K562 (cell line): ENCODE measurements around the gene CREG2. TPM values are rescaled to one million over a fixed set of nuclear protein-coding genes. Genes with fewer than 3 reads are reported as not detected.
A peak's percentile ranks its signal among the peaks of the same experiment; 100 is the strongest.

ENCODE experiments used
- CCNT2 ChIP-seq: IDR thresholded peaks from 2 replicates; pipeline ENCODE4 v1.6.1; 2011; ENCODE audit warnings: borderline replicate concordance, low read depth, mild to moderate bottlenecking, moderate library complexity, mixed read lengths, low read length; ENCODE audit not compliant: insufficient read length; ENCODE audit errors: extremely low read depth
- DMBX1 ChIP-seq: fragments of 250-450 bp; sonication (Bioruptor Pico); IDR thresholded peaks from 2 replicates; pipeline ENCODE4 v1.8.0; 2022; ENCODE audit warnings: inconsistent platforms, mild to moderate bottlenecking, moderate library complexity, borderline replicate concordance
- LCOR ChIP-seq: sonication (generic); formaldehyde crosslinking; IDR thresholded peaks from 2 replicates; pipeline ENCODE4 v1.8.0; 2022; ENCODE audit warnings: mild to moderate bottlenecking, missing genetic modification reagents
- TARDBP ChIP-seq: fragments of 450-650 bp; IDR thresholded peaks from 2 replicates; pipeline ENCODE4 v1.6.1; 2016
- polyA plus RNA-seq, 8 experiments: library from polyadenylated mRNA; depleted of rRNA in 4 of 8; stranded (reverse) in 5 of 8; unstranded in 3 of 8; fragments of >200 nt; fragmentation: Nextera tagmentation in 2 of 8; fragmentation: Illumina TruSeq in 1 of 8; extraction: Ambion mirVana in 2 of 8; extraction: Trizol in 1 of 8; gene quantifications; 2 replicates each; pipeline versions ENCODE4 v1.2.1 to v1.2.3, GENCODE V29; 2011 to 2014; ENCODE audit warnings: inconsistent platforms in 1 of 8, missing spikeins in 1 of 8
- total RNA-seq, 7 experiments: library from RNA; depleted of rRNA in 6 of 7; stranded (reverse); fragments of >200 nt in 6 of 7; fragmentation: Illumina TruSeq in 2 of 7; extraction: Trizol in 2 of 7; gene quantifications; 2 replicates each; pipeline versions ENCODE4 v1.2.1 to v1.2.3, GENCODE V29; 2011 to 2021; ENCODE audit warnings: low replicate concordance in 1 of 7
- TF ChIP-seq, protein P1 (sequence below), 2 experiments: fragments of 450-650 bp in 1 of 2; IDR thresholded peaks; 2 replicates each; pipeline ENCODE4 v1.6.1; 2011 to 2017; ENCODE audit warnings: low read depth in 2 of 2, antibody characterized with exemption in 1 of 2, borderline replicate concordance in 1 of 2, low read length in 1 of 2, mild to moderate bottlenecking in 1 of 2, mixed read lengths in 1 of 2; ENCODE audit not compliant: control insufficient read depth in 1 of 2
- TF ChIP-seq, protein P2 (sequence below): sonication (generic); formaldehyde crosslinking; IDR thresholded peaks from 2 replicates; pipeline ENCODE4 v1.8.0; 2022; ENCODE audit warnings: mild to moderate bottlenecking, missing genetic modification reagents
- TF ChIP-seq, protein P3 (sequence below): fragments of 450-650 bp; formaldehyde crosslinking; IDR thresholded peaks from 2 replicates; pipeline ENCODE4 v1.4.0; 2020; ENCODE audit warnings: mild to moderate bottlenecking, moderate library complexity
- TF ChIP-seq, protein P4 (sequence below): fragments of 450-650 bp; formaldehyde crosslinking; IDR thresholded peaks from 2 replicates; pipeline ENCODE4 v1.4.0; 2020; ENCODE audit warnings: mild to moderate bottlenecking
- TF ChIP-seq, protein P5 (sequence below): fragments of 250-450 bp; sonication (Bioruptor Pico); IDR thresholded peaks from 2 replicates; pipeline ENCODE4 v1.4.0; 2020; ENCODE audit warnings: borderline replicate concordance
- TF ChIP-seq, protein P6 (sequence below): fragments of 200-800 bp; sonication (Bioruptor generic); IDR thresholded peaks from 2 replicates; pipeline ENCODE4 v1.6.1; 2016; ENCODE audit warnings: missing genetic modification characterization, missing compliant biosample characterization

CREG2 gene
- total and polyA plus RNA-seq, 9 of the 15 experiments (the other 6 are each of a cell fraction or from before 2014, with no cell fraction given), result not detected

DNA sequence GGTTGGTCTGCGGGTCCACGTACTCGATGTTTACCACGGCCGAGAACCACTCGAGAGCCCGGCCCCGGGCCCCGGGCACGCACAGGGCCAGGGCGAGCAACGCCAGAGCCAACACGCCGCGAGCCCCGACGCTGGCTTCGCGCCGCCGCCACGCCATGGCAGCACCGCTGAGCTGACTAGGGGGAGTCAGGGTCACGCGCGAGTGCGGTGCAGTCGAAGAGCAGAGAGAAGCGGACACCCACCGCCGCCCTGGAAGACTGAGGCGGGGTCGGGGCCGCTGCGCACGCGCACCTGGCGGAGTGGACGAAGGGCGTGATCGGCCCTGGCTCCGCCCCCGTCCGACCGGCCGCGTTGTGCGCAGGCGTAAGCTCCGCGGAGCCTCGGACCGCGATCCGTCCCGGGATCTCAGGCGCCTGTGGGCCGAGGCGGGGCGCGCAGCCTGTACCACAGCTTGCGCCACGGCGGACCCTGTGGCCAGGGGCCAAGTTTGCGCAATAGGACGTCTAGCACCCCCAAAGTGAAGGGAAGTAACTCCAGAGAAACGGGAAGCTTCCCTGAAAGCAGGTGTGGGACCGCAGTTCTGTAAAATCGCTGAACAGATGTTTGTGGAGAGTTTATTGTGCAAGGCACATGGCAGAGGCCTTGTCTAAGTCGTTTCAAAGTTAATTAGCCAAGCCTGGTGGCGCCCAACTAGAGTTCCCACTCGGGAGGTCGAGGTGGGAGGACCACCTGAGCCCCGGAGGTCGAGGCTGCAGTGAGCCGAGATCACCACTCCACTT lies 78.7 kb downstream of the CREG2 start, which contains the start of gene RNF149 (continued):
- TF ChIP-seq, protein P1, sequence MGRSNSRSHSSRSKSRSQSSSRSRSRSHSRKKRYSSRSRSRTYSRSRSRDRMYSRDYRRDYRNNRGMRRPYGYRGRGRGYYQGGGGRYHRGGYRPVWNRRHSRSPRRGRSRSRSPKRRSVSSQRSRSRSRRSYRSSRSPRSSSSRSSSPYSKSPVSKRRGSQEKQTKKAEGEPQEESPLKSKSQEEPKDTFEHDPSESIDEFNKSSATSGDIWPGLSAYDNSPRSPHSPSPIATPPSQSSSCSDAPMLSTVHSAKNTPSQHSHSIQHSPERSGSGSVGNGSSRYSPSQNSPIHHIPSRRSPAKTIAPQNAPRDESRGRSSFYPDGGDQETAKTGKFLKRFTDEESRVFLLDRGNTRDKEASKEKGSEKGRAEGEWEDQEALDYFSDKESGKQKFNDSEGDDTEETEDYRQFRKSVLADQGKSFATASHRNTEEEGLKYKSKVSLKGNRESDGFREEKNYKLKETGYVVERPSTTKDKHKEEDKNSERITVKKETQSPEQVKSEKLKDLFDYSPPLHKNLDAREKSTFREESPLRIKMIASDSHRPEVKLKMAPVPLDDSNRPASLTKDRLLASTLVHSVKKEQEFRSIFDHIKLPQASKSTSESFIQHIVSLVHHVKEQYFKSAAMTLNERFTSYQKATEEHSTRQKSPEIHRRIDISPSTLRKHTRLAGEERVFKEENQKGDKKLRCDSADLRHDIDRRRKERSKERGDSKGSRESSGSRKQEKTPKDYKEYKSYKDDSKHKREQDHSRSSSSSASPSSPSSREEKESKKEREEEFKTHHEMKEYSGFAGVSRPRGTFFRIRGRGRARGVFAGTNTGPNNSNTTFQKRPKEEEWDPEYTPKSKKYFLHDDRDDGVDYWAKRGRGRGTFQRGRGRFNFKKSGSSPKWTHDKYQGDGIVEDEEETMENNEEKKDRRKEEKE (IDR thresholded peaks at IDR 0.05; ENCODE audit: borderline replicate concordance in 1 of 2, control insufficient read depth in 1 of 2, low read depth in 2 of 2, low read length in 1 of 2), result no peak
- TF ChIP-seq, protein P2, sequence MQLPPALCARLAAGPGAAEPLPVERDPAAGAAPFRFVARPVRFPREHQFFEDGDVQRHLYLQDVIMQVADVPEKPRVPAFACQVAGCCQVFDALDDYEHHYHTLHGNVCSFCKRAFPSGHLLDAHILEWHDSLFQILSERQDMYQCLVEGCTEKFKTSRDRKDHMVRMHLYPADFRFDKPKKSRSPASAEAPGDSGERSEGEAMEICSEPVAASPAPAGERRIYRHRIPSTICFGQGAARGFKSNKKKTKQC (CRISPR knock-in tag), result 0 out of 2 replicates have a peak, but pooled peaks have one; percentile 75
- TF ChIP-seq, protein P3, sequence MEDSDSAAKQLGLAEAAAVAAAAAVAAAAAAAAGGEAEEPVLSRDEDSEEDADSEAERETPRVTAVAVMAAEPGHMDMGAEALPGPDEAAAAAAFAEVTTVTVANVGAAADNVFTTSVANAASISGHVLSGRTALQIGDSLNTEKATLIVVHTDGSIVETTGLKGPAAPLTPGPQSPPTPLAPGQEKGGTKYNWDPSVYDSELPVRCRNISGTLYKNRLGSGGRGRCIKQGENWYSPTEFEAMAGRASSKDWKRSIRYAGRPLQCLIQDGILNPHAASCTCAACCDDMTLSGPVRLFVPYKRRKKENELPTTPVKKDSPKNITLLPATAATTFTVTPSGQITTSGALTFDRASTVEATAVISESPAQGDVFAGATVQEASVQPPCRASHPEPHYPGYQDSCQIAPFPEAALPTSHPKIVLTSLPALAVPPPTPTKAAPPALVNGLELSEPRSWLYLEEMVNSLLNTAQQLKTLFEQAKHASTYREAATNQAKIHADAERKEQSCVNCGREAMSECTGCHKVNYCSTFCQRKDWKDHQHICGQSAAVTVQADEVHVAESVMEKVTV (CRISPR knock-in tag), result no peak
- TF ChIP-seq, protein P4, sequence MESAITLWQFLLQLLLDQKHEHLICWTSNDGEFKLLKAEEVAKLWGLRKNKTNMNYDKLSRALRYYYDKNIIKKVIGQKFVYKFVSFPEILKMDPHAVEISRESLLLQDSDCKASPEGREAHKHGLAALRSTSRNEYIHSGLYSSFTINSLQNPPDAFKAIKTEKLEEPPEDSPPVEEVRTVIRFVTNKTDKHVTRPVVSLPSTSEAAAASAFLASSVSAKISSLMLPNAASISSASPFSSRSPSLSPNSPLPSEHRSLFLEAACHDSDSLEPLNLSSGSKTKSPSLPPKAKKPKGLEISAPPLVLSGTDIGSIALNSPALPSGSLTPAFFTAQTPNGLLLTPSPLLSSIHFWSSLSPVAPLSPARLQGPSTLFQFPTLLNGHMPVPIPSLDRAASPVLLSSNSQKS (CRISPR knock-in tag), result no peak
- TF ChIP-seq TARDBP (no peak), CCNT2 (peak; percentile 81), DMBX1 (CRISPR knock-in tag) (peak; percentile 59; the same call in 1 of the 2 replicates), LCOR (no peak)
- TF ChIP-seq, protein P5, sequence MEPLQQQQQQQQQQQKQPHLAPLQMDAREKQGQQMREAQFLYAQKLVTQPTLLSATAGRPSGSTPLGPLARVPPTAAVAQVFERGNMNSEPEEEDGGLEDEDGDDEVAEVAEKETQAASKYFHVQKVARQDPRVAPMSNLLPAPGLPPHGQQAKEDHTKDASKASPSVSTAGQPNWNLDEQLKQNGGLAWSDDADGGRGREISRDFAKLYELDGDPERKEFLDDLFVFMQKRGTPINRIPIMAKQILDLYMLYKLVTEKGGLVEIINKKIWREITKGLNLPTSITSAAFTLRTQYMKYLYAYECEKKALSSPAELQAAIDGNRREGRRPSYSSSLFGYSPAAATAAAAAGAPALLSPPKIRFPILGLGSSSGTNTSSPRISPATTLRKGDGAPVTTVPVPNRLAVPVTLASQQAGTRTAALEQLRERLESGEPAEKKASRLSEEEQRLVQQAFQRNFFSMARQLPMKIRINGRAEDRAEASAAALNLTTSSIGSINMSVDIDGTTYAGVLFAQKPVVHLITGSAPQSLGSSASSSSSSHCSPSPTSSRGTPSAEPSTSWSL (CRISPR knock-in tag), result no peak
- TF ChIP-seq, protein P6, sequence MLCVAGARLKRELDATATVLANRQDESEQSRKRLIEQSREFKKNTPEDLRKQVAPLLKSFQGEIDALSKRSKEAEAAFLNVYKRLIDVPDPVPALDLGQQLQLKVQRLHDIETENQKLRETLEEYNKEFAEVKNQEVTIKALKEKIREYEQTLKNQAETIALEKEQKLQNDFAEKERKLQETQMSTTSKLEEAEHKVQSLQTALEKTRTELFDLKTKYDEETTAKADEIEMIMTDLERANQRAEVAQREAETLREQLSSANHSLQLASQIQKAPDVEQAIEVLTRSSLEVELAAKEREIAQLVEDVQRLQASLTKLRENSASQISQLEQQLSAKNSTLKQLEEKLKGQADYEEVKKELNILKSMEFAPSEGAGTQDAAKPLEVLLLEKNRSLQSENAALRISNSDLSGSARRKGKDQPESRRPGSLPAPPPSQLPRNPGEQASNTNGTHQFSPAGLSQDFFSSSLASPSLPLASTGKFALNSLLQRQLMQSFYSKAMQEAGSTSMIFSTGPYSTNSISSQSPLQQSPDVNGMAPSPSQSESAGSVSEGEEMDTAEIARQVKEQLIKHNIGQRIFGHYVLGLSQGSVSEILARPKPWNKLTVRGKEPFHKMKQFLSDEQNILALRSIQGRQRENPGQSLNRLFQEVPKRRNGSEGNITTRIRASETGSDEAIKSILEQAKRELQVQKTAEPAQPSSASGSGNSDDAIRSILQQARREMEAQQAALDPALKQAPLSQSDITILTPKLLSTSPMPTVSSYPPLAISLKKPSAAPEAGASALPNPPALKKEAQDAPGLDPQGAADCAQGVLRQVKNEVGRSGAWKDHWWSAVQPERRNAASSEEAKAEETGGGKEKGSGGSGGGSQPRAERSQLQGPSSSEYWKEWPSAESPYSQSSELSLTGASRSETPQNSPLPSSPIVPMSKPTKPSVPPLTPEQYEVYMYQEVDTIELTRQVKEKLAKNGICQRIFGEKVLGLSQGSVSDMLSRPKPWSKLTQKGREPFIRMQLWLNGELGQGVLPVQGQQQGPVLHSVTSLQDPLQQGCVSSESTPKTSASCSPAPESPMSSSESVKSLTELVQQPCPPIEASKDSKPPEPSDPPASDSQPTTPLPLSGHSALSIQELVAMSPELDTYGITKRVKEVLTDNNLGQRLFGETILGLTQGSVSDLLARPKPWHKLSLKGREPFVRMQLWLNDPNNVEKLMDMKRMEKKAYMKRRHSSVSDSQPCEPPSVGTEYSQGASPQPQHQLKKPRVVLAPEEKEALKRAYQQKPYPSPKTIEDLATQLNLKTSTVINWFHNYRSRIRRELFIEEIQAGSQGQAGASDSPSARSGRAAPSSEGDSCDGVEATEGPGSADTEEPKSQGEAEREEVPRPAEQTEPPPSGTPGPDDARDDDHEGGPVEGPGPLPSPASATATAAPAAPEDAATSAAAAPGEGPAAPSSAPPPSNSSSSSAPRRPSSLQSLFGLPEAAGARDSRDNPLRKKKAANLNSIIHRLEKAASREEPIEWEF (CRISPR knock-in tag), result no peak
